IMR-90 (cell line): ENCODE measurements around the gene NEURL1. TPM values are rescaled to one million over a fixed set of nuclear protein-coding genes. Genes with fewer than 3 reads are reported as not detected.

Experiments used
- ATAC-seq: fragments of 200-7000 bp; cut with Tn5 transposase; 2 replicates; pipeline ENCODE4 v1.9.1; 2020; ENCODE audit warnings: low read depth, mild to moderate bottlenecking, moderate library complexity
- BruUV-seq: library from RNA; stranded (reverse); fragments of 400-500 nt; replicated peaks from 2 replicates; lab custom pipeline; 2021; lab: Mats Ljungman, UMichigan
- CTCF ChIA-PET: fragments of 300-600 bp; formaldehyde crosslinking; extraction: SDS; loops from one replicate; lab custom pipeline; 2021; ENCODE audit warnings: antibody characterized with exemption; lab: Yijun Ruan, JAX
- POLR2A ChIA-PET: fragments of 300-600 bp; sonication (Branson Sonifier 250); formaldehyde crosslinking; loops from one replicate; lab custom pipeline; 2022; ENCODE audit warnings: antibody characterized with exemption; ENCODE audit not compliant: unreplicated experiment; lab: Charles Lee
- DNase-seq: peaks from one replicate; pipeline ENCODE4 v3.0.0; 2013
- H2AFZ ChIP-seq: replicated peaks from 2 replicates; pipeline ENCODE3; 2013; ENCODE audit warnings: low read length, mild to moderate bottlenecking; ENCODE audit not compliant: poor library complexity
- H2AK5ac ChIP-seq: 2 replicates; pipeline ENCODE4 v1.6.1; 2013; ENCODE audit warnings: low read depth, low read length, inconsistent platforms
- H2AK9ac ChIP-seq: replicated peaks from 2 replicates; pipeline ENCODE3; 2013; ENCODE audit warnings: mild to moderate bottlenecking, low read depth, low read length, moderate library complexity; ENCODE audit not compliant: poor library complexity
- H2BK120ac ChIP-seq: 2 replicates; pipeline ENCODE4 v1.6.1; 2013; ENCODE audit warnings: low read depth, low read length, inconsistent platforms
- H2BK15ac ChIP-seq: 3 replicates; pipeline ENCODE4 v1.6.1; 2013; ENCODE audit warnings: low read depth, low read length, inconsistent platforms
- H2BK20ac ChIP-seq: 2 replicates; pipeline ENCODE4 v1.6.1; 2013; ENCODE audit warnings: low read depth, mild to moderate bottlenecking, inconsistent platforms, low read length, moderate library complexity
- H2BK5ac ChIP-seq: 2 replicates; pipeline ENCODE4 v1.6.1; 2013; ENCODE audit warnings: mild to moderate bottlenecking, low read depth, low read length, inconsistent platforms; ENCODE audit not compliant: poor library complexity, severe bottlenecking
- H3K14ac ChIP-seq: replicated peaks from 2 replicates; pipeline ENCODE4 v1.6.1; 2013; ENCODE audit warnings: low read depth, low read length, inconsistent platforms
- H3K18ac ChIP-seq: 2 replicates; pipeline ENCODE4 v1.6.1; 2013; ENCODE audit warnings: low read depth, low read length, control low read depth
- H3K23ac ChIP-seq: 2 replicates; pipeline ENCODE4 v1.6.1; 2013; ENCODE audit warnings: low read depth, low read length, inconsistent platforms
- H3K27ac ChIP-seq: 2 replicates; pipeline ENCODE4 v1.5.1; 2013; ENCODE audit warnings: mild to moderate bottlenecking, control low read depth, low read length; ENCODE audit not compliant: insufficient read depth
- H3K27me3 ChIP-seq: 2 replicates; pipeline ENCODE4 v1.6.1; 2013; ENCODE audit warnings: low read length; ENCODE audit not compliant: control insufficient read depth, insufficient read depth
- H3K36me3 ChIP-seq: 2 replicates; pipeline ENCODE4 v1.6.1; 2013; ENCODE audit warnings: low read length, mixed read lengths; ENCODE audit not compliant: control insufficient read depth, insufficient read depth
- H3K4ac ChIP-seq: 2 replicates; pipeline ENCODE4 v1.6.1; 2013; ENCODE audit warnings: low read depth, low read length, inconsistent platforms
- H3K4me1 ChIP-seq: 2 replicates; pipeline ENCODE4 v1.6.1; 2013; ENCODE audit warnings: low read length, mixed read lengths; ENCODE audit not compliant: control insufficient read depth, insufficient read depth
- H3K4me2 ChIP-seq: 2 replicates; pipeline ENCODE4 v1.6.1; 2013; ENCODE audit warnings: low read depth, mild to moderate bottlenecking, control low read depth, low read length, moderate library complexity
- H3K4me3 ChIP-seq: 2 replicates; pipeline ENCODE4 v1.5.1; 2013; ENCODE audit warnings: low read depth, mild to moderate bottlenecking, control low read depth, low read length, moderate library complexity; ENCODE audit not compliant: insufficient read depth
- H3K56ac ChIP-seq: 2 replicates; pipeline ENCODE4 v1.6.1; 2013; ENCODE audit warnings: low read length, inconsistent platforms; ENCODE audit not compliant: insufficient read depth; ENCODE audit errors: extremely low read depth
- H3K79me1 ChIP-seq, 2 experiments: 2 replicates each; pipeline ENCODE4 v1.6.1; 2013; ENCODE audit warnings: low read length in 2 of 2, inconsistent platforms in 1 of 2, low read depth in 1 of 2
- H3K9ac ChIP-seq: 2 replicates; pipeline ENCODE4 v1.6.1; 2013; ENCODE audit warnings: low read depth, low read length, control low read depth
- H3K9me1 ChIP-seq: 2 replicates; pipeline ENCODE4 v1.6.1; 2013; ENCODE audit warnings: low read length, inconsistent platforms; ENCODE audit not compliant: insufficient read depth
- H3K9me3 ChIP-seq: 2 replicates; pipeline ENCODE4 v1.6.1; 2013; ENCODE audit warnings: low read length; ENCODE audit not compliant: control insufficient read depth, insufficient read depth
- H4K20me1 ChIP-seq: 2 replicates; pipeline ENCODE4 v1.6.1; 2013; ENCODE audit warnings: low read length, inconsistent platforms; ENCODE audit not compliant: insufficient read depth
- H4K5ac ChIP-seq: 2 replicates; pipeline ENCODE4 v1.6.1; 2013; ENCODE audit warnings: mild to moderate bottlenecking, low read depth, low read length, control low read depth
- H4K8ac ChIP-seq, 2 experiments: 2 replicates each; pipeline ENCODE4 v1.6.1; 2013; ENCODE audit warnings: low read depth in 2 of 2, low read length in 2 of 2, control low read depth in 1 of 2, inconsistent platforms in 1 of 2
- H4K91ac ChIP-seq: 2 replicates; pipeline ENCODE4 v1.6.1; 2013; ENCODE audit warnings: low read depth, low read length, inconsistent platforms; ENCODE audit not compliant: insufficient read depth
- BHLHE40 ChIP-seq: fragments of 150-350 bp; IDR thresholded peaks from 2 replicates; pipeline ENCODE4 v1.6.1; 2016; ENCODE audit warnings: mild to moderate bottlenecking, low read depth, low read length
- CEBPB ChIP-seq: IDR thresholded peaks from 2 replicates; pipeline ENCODE4 v1.6.1; 2012; ENCODE audit warnings: low read depth, low read length, improper control_type of control experiment
- CHD1 ChIP-seq: IDR thresholded peaks from 2 replicates; pipeline ENCODE4 v1.6.1; 2012; ENCODE audit warnings: low read depth, low read length, improper control_type of control experiment
- CTCF ChIP-seq: conservative IDR thresholded peaks from 2 replicates; pipeline ENCODE4 v1.5.1; 2012; ENCODE audit warnings: mild to moderate bottlenecking, low read depth, low read length, improper control_type of control experiment
- ELK1 ChIP-seq: fragments of 150-350 bp; IDR thresholded peaks from 2 replicates; pipeline ENCODE4 v1.6.1; 2016; ENCODE audit warnings: low read depth, mild to moderate bottlenecking, low read length, moderate library complexity, borderline replicate concordance
- FOS ChIP-seq: fragments of 150-350 bp; IDR thresholded peaks from 2 replicates; pipeline ENCODE4 v1.6.1; 2016; ENCODE audit warnings: low read depth, low read length
- MAFK ChIP-seq: IDR thresholded peaks from 2 replicates; pipeline ENCODE4 v1.6.1; 2012; ENCODE audit warnings: low read depth, low read length, improper control_type of control experiment
- MAZ ChIP-seq: IDR thresholded peaks from 2 replicates; pipeline ENCODE4 v1.6.1; 2012; ENCODE audit warnings: low read depth, mild to moderate bottlenecking, low read length, improper control_type of control experiment, moderate library complexity, borderline replicate concordance
- MXI1 ChIP-seq: IDR thresholded peaks from 2 replicates; pipeline ENCODE4 v1.6.1; 2012; ENCODE audit warnings: low read depth, mild to moderate bottlenecking, low read length, moderate library complexity, borderline replicate concordance
- NFE2L2 ChIP-seq: fragments of 150-350 bp; IDR thresholded peaks from 2 replicates; pipeline ENCODE4 v1.6.1; 2016; ENCODE audit warnings: low read depth, mild to moderate bottlenecking, low read length
- POLR2A ChIP-seq: IDR thresholded peaks from 2 replicates; pipeline ENCODE4 v1.6.1; 2012; ENCODE audit warnings: mild to moderate bottlenecking, low read depth, low read length
- RAD21 ChIP-seq: IDR thresholded peaks from 2 replicates; pipeline ENCODE4 v1.6.1; 2012; ENCODE audit warnings: low read length, improper control_type of control experiment
- RCOR1 ChIP-seq: IDR thresholded peaks from 2 replicates; pipeline ENCODE4 v1.6.1; 2012; ENCODE audit warnings: mild to moderate bottlenecking, low read length, improper control_type of control experiment; ENCODE audit not compliant: insufficient replicate concordance
- RFX5 ChIP-seq: IDR thresholded peaks from 2 replicates; pipeline ENCODE4 v1.8.0; 2012; ENCODE audit warnings: low read depth, mild to moderate bottlenecking, low read length, moderate library complexity
- SMC3 ChIP-seq: fragments of 150-350 bp; IDR thresholded peaks from 2 replicates; pipeline ENCODE4 v1.6.1; 2016; ENCODE audit warnings: low read depth, mild to moderate bottlenecking, antibody characterized with exemption, low read length, moderate library complexity
- WGBS, 2 experiments: methylation state at CpG; one replicate each; pipeline versions ENCODE4 v1.1.5 to v1.1.7; 2013; ENCODE audit warnings: missing lambda C conversion rate in 2 of 2; ENCODE audit not compliant: insufficient read length in 1 of 2; ENCODE audit errors: extremely low coverage in 2 of 2; 5-methylcytosine and 5-hydroxymethylcytosine counted together
- dilution Hi-C: fragments of 300-500 bp; cut with HindIII; formaldehyde crosslinking; loops from one replicate; pipeline ENCODE4 v1.14.3; 2018; ENCODE audit warnings: low sequenced_read_pairs; ENCODE audit not compliant: unreplicated experiment
- in situ Hi-C: fragments of 300-500 bp; cut with MboI; formaldehyde crosslinking; loops from 3 replicates; pipeline ENCODE4 v1.14.3; 2019; ENCODE audit warnings: low sequenced_read_pairs, inconsistent platforms, mixed read lengths
- intact Hi-C: fragments of 100-400 bp; cut with micrococcal nuclease; formaldehyde crosslinking; loops from 2 replicates; pipeline ENCODE4 v1.10.0; 2022
- polyA plus RNA-seq, 3 experiments: library from polyadenylated mRNA; depleted of rRNA; stranded (reverse); fragments of >200 nt; gene quantifications; 2 replicates each; pipeline ENCODE4 v1.2.3, GENCODE V29; 2012; ENCODE audit warnings: low replicate concordance in 1 of 3
- total RNA-seq: library from RNA; depleted of rRNA; stranded (reverse); fragments of >200 nt; gene quantifications from 2 replicates; pipeline ENCODE4 v1.2.3, GENCODE V29; 2012
- TF ChIP-seq, protein P1 (sequence below): fragments of 150-350 bp; IDR thresholded peaks from 2 replicates; pipeline ENCODE4 v1.6.1; 2017; ENCODE audit warnings: mild to moderate bottlenecking, antibody characterized with exemption, low read length, low read depth

The NEURL1 gene
- total and polyA plus RNA-seq, 2 of the 4 experiments (the other 2 are of a cell fraction), result 0.36 to 0.82 TPM

DNA sequence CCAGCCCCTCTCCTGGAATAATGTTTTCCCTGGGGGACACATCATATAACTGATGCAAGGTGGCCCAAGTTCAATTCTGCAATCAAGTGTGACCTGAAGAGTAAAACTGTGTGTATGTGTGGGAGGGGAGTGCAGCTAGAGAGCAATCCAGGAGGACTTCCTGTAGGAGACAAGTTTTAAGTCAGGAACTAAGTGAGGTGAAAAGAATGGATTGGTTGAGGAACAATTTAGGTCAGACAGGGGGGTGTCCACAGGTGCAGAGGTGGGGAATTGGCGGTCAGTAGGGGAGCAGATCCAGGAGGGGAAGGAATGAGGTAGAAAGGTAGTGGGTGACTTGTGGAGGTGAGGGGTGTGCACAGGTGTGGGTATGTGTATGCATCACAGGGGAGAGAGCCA is 82.6 kb downstream of the NEURL1 start:
- H3K56ac ChIP-seq, result no peak overlapping the region
- H3K79me1 ChIP-seq, result no peaks in the 10 kb centered on the region
- H3K4me3 ChIP-seq, result no peak overlapping the region
- no peak overlapping the region for H4K91ac ChIP-seq
- BruUV-seq, result no TSS peak
- no peak for TF ChIP-seq CHD1
- no peak for TF ChIP-seq RAD21
- no peak for TF ChIP-seq MXI1
- TF ChIP-seq, protein P1, sequence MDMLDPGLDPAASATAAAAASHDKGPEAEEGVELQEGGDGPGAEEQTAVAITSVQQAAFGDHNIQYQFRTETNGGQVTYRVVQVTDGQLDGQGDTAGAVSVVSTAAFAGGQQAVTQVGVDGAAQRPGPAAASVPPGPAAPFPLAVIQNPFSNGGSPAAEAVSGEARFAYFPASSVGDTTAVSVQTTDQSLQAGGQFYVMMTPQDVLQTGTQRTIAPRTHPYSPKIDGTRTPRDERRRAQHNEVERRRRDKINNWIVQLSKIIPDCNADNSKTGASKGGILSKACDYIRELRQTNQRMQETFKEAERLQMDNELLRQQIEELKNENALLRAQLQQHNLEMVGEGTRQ, result no peak
- no peak for TF ChIP-seq FOS
- no peak for TF ChIP-seq RFX5
- no peak for TF ChIP-seq POLR2A
- no peak for TF ChIP-seq SMC3
- no peak for TF ChIP-seq NFE2L2
- no peak for TF ChIP-seq CTCF
- TF ChIP-seq ELK1, result no peak
- TF ChIP-seq CEBPB, result no peak
- no peak for TF ChIP-seq MAZ
- no peak for TF ChIP-seq BHLHE40
- no peak for TF ChIP-seq MAFK
- no peak for TF ChIP-seq RCOR1
- no peak overlapping the region for H2BK15ac ChIP-seq
- DNase-seq, result no peak
- H4K8ac ChIP-seq, result no peak overlapping the region
- no peak overlapping the region for H2AK5ac ChIP-seq
- H4K20me1 ChIP-seq, result 0 out of 2 replicates have a peak, but pooled peaks cover 3% of the 10 kb centered on the region
- no peak overlapping the region for H3K23ac ChIP-seq
- H3K9ac ChIP-seq, result no peak overlapping the region
- ChIA-PET POLR2A (no interaction called here), CTCF (interaction anchor here (1.4 kb wide), 1 partner anchor 12 kb away, joined by 6 read pairs; no protein-coding TSS in a partner anchor)
- H3K9me3 ChIP-seq, result no peaks in the 10 kb centered on the region
- no peak overlapping the region for H3K4me2 ChIP-seq
- peaks cover 5% of the 10 kb centered on the region; the same call in 1 of the 2 replicates for H3K4me1 ChIP-seq
- peak overlapping the region; percentile 7 for H2AFZ ChIP-seq
- no peak overlapping the region for H3K27ac ChIP-seq
- no peak overlapping the region for H4K5ac ChIP-seq
- H2AK9ac ChIP-seq, result no peak overlapping the region
- no peaks in the 10 kb centered on the region for H3K9me1 ChIP-seq
- dilution Hi-C loops, result no loop called here
- no peak overlapping the region for H2BK120ac ChIP-seq
- no peak overlapping the region for H3K14ac ChIP-seq
- intact Hi-C loops, result no loop called here
- in situ Hi-C loops, result no loop called here
- H3K4ac ChIP-seq, result no peak overlapping the region
- H2BK5ac ChIP-seq, result no peak overlapping the region
- 100% methylated on average over 1 of the region's 1 CpG; no CpG with 5 or more reads in 1 of the 2 experiments for whole genome bisulfite sequencing, 2 experiments
- H3K18ac ChIP-seq, result no peak overlapping the region
- no peaks in the 10 kb centered on the region for H3K36me3 ChIP-seq
- no peak overlapping the region for H2BK20ac ChIP-seq
- no peak for ATAC-seq
- peaks cover 86% of the 10 kb centered on the region for H3K27me3 ChIP-seq
